ENCODE data around the gene EGFL8. TPM values are rescaled to one million over a fixed set of nuclear protein-coding genes. Genes with fewer than 3 reads are reported as not detected.

The EGFL8 gene
- total RNA-seq, 4 donors from 2014 or later = 0.80 to 7.1 (median 4.2) TPM

DNA sequence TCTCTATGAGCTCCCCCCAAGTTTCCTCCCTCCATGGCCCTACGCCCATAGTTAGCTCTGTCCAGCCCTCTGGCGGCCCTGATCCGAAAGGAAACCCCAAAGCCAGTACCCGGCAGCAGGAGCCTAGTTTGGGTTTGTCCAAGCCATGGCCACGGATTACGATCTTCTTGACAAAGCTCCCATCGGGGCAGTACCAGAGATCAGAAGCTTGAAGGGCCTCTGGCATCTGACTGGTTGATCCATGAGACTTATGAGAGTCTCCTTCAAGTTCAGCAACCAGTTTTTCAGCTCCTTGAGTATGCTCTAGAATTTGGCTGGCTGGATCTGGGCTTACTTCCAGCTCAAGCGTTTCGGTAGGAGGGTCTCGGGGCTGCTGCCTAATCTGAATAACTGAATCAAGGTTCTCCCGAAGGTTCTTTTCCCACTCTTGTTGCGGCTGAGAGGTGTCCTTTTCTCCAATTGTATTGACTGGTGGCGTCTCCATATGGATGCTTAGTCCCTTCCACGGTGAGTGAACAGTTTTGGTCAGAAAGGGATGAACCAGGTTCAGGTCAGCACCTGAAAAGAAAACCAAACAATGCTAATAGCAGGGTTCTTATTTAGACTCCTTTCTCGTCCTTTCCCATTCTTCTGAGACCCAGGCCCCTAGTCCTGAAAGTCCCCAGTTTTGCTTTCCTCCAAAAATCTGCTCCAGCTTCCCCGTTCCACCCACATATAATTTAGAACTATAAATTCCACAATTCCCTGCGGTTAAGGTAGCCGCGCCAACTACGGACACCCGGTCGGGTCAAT, 34.9 kb upstream of the EGFL8 start:
- peak; percentile 32 to 43 for ATAC-seq
- no peak for TF ChIP-seq CTCF (IDR thresholded peaks at IDR 0.05 in 4 of 5, conservative IDR thresholded peaks at IDR 0.05 in 1 of 5)
- TF ChIP-seq POLR2A (IDR thresholded peaks at IDR 0.05) = no peak
- no peaks in the 10 kb centered on the region for H3K9me3 ChIP-seq
- intact Hi-C loops (cut with DNase I; ENCODE audit: low total_unique reads) = loop anchor here (1.0 to 5.0 kb wide), 4 partner anchors 23 to 1073 kb away; partner anchors contain the start of genes AGPAT1, HSD17B8, PRRC2A and RXRB
- H3K4me1 ChIP-seq = peaks cover 24 to 26% of the 10 kb centered on the region in 2 donors
- DNase-seq = no peak
- H3K4me3 ChIP-seq = peak overlapping the region; percentile 75 to 95 (median 88)
- in situ Hi-C loops (cut with MboI; ENCODE audit: low sequenced_read_pairs in 4 of 4) = loop anchor here in 3 of 4 donors (5.0 to 25.0 kb wide), 3 partner anchors 63 to 167 kb away; partner anchors contain the start of genes GPSM3 (in 2 of the 3), PBX2 (in 2 of the 3), DXO (in 1 of the 3) and NELFE (in 1 of the 3)
- no peaks in the 10 kb centered on the region for H3K27me3 ChIP-seq
- peaks cover 0 to 24% of the 10 kb centered on the region in 2 donors for H3K36me3 ChIP-seq
- H3K27ac ChIP-seq = peak overlapping the region; percentile 89 to 93 (median 92)

- intact Hi-C loops (cut with DNase I; ENCODE audit: low total_unique reads) (loop anchor here (2.0 kb wide), 1 partner anchor 21 kb away; no protein-coding TSS in a partner anchor), in situ Hi-C loops (cut with MboI; ENCODE audit: low sequenced_read_pairs in 4 of 4) (loop anchor here in 1 of 4 donors (25.0 kb wide), 1 partner anchor 169 kb away; the partner anchor contains the start of genes DXO, NELFE and SKIC2)
- TF ChIP-seq CTCF (IDR thresholded peaks at IDR 0.05 in 4 of 5, conservative IDR thresholded peaks at IDR 0.05 in 1 of 5) = no peak
- no peak for TF ChIP-seq POLR2A (IDR thresholded peaks at IDR 0.05)
- no peaks in the 10 kb centered on the region for H3K9me3 ChIP-seq
- no peak for DNase-seq
- H3K36me3 ChIP-seq = peaks cover 0 to 4% of the 10 kb centered on the region in 2 donors
- H3K27ac ChIP-seq = no peak overlapping the region
- no peak overlapping the region for H3K4me3 ChIP-seq
- no peak for ATAC-seq
- H3K27me3 ChIP-seq = no peaks in the 10 kb centered on the region
- peaks cover 23 to 26% of the 10 kb centered on the region in 2 donors for H3K4me1 ChIP-seq
Measured at GRCh38 chr6:32131439-32131948, 32.9 kb upstream of the EGFL8 start.

- intact Hi-C loops (cut with DNase I; ENCODE audit: low total_unique reads) (no loop called here), in situ Hi-C loops (cut with MboI; ENCODE audit: low sequenced_read_pairs in 4 of 4) (loop anchor here in 1 of 4 donors (25.0 kb wide), 1 partner anchor 170 kb away; the partner anchor contains the start of genes DXO, NELFE and SKIC2)
- Histone ChIP-seq H3K27ac (no peak overlapping the region), H3K27me3 (no peaks in the 10 kb centered on the region), H3K4me1 (peaks cover 17 to 21% of the 10 kb centered on the region in 2 donors), H3K4me3 (no peak overlapping the region), H3K9me3 (no peaks in the 10 kb centered on the region), H3K36me3 (no peaks in the 10 kb centered on the region)
- no peak for ATAC-seq
- DNase-seq = no peak
- TF ChIP-seq CTCF (IDR thresholded peaks at IDR 0.05 in 4 of 5, conservative IDR thresholded peaks at IDR 0.05 in 1 of 5) (no peak), POLR2A (IDR thresholded peaks at IDR 0.05) (no peak)
Measured at GRCh38 chr6:32132110-32132509, 32.3 kb upstream of the EGFL8 start.

DNA sequence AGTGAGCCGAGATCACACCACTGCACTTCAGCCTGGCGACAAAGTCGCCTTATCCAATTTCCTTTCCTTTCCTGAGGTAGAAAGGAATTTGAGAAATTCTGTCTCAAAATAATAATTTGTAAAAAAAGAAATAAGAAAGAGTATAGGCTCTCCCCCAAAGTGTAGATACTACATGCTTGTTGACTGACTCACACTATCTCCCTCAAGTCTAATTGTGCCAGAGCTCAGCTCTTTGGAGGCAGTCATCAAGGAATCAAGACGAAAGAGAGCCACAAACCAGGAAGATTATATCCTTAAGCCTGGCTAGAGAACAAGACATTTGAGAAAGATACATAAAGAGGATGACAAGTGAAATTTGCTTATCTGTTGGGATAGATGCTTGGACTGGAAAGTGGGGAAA, 30.6 kb upstream of the EGFL8 start:
- in situ Hi-C loops (cut with MboI; ENCODE audit: low sequenced_read_pairs in 4 of 4) = loop anchor here in 1 of 4 donors (25.0 kb wide), 1 partner anchor 171 kb away; the partner anchor contains the start of genes DXO, NELFE and SKIC2
- no peaks in the 10 kb centered on the region for H3K27me3 ChIP-seq
- no peaks in the 10 kb centered on the region for H3K9me3 ChIP-seq
- no peak for DNase-seq
- H3K36me3 ChIP-seq = no peaks in the 10 kb centered on the region
- ATAC-seq = no peak
- peaks cover 9 to 10% of the 10 kb centered on the region in 2 donors for H3K4me1 ChIP-seq
- intact Hi-C loops (cut with DNase I; ENCODE audit: low total_unique reads) = no loop called here
- TF ChIP-seq CTCF (IDR thresholded peaks at IDR 0.05 in 4 of 5, conservative IDR thresholded peaks at IDR 0.05 in 1 of 5) = no peak
- TF ChIP-seq POLR2A (IDR thresholded peaks at IDR 0.05) = no peak
- no peak overlapping the region for H3K4me3 ChIP-seq
- no peak overlapping the region for H3K27ac ChIP-seq
